RKO (cell line): Measurements from ENCODE around the gene TM4SF5.

Source experiments
- DNase-seq: peaks from one replicate; pipeline ENCODE4 v3.0.0-alpha.2; 2016; ENCODE audit warnings: low spot score

Gene TM4SF5

GRCh38 chr17:4771519-4772234 is at the start of gene TM4SF5:
Gene TM4SF5, plus strand, starts transcription at chr17:4771886. Its CDS starts 37 bp downstream, at chr17:4771923.
- DNase-seq, result no peak

DNA sequence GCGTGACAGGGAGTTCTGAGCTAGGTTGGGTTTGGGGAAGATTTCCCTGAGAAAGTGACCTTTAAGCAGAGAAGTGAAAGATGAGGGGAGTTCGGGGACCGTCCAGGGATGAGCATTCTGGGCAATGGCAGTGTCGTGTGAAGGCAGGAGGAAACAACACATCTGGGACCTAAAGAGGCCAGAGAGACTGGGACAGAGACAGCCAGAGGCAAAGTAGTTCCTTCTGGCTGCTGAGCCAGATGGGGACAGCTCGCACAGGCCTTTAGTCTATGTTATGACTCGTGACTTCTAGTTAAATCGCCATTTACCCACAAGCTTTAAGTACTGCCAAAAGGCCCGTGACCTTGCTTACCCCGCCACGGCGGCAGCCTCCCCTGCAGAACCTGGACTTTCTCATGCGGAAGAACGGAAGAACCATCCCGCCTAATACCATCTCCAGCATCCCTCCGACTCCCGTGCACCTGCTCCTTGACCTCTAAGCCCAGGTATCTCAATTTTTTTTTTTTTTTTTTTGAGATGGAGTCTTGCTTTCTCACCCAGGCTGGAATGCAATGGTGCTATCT is 48.9 kb upstream of the TM4SF5 start:
- peak; percentile 27 for DNase-seq

DNA sequence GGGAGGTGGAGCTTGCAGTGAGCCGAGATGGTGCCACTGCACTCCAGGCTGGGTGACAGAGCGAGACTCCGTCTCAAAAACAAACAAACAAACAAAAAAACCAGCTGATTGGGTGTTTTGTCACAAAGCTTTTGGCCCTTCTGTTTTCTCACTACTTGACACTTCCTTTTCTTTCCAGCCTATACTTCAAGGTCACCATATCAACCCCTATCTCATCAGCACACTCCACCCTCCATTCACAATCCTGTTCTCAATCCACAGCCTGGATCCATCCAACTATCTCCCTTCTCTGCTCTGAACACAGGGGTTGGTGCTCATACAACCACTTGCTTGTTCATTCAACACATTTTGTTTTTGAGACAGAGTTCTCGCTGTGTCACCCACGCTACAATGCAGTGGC is 47.0 kb upstream of the TM4SF5 start:
- DNase-seq, result no peak

DNA sequence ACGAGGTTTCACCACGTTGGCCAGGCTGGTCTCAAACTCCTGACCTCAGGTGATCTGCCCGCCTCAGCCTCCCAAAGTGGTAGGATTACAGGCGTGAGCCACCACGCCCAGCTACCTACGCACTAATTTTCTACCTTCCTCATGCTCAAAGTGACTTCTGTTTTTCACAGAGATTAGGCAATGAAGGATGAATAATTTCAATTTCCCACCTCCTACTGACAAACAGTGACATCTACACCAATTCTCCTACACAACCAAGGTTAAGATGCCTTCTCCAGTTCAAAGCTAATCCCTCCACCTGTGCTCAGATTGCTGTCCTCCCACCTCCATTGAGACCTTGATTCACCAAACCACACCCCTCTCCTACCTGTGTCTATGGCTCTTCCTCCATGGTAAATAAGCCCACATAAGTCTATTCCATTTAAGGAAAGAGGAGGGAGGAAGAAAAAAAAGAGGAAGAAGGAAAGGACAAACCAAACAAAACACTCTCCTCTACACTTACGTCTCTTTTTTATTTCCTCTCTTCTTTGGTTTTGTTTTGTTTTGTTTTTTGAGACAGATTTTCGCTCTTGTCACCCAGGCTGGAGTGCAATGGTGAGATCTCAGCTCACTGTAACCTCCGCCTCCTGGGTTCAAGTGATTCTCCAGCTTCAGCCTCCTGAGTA is 45.9 kb upstream of the TM4SF5 start:
- DNase-seq, result no peak

DNA sequence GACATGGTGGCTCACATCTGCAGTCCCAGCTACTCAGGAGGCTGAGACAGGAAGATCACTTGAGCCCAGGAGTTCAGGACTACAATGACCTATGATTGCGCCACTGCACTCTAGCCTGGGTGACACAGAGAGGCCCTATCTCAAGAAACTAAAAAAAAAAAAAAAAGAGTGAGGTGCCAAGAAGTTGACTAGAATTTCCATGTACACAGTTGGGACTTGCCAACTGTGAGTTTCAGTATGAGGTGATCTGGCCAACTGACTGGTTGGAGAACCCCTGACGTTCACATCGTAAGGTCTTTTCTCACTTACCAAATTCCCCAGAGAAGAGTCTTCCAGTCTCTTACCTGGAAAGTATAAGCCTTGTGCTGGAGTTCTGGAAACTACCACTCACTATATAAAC is 43.6 kb upstream of the TM4SF5 start:
- no peak for DNase-seq

DNA sequence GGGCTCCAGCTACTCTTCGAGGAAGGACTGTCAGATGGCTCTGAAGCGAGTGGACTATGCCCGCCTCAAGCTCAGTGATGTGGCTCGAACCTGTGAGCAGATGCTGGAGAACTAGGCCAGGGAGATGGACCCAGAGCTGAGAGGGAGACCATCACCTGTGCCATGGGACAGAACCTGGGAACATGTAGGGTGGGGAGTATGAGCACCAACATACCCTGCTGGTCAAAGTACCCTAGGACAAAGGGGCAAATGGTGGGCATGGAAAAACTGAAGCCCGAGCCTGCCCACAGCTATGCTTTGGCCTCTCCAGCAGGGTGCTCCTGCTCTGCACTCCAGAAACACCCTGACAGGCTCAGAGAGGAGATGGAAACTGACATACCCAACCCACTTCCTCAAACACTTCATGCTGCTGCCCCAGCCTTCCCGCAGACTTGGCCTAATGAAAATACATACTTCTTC is 38.6 kb upstream of the TM4SF5 start:
- DNase-seq, result no peak

- no peak for DNase-seq
These were observed 36.7 kb upstream of the TM4SF5 start for GRCh38 chr17:4734857-4735475.

- no peak for DNase-seq
These were observed 35.6 kb upstream of the TM4SF5 start for GRCh38 chr17:4735876-4736651.

DNA sequence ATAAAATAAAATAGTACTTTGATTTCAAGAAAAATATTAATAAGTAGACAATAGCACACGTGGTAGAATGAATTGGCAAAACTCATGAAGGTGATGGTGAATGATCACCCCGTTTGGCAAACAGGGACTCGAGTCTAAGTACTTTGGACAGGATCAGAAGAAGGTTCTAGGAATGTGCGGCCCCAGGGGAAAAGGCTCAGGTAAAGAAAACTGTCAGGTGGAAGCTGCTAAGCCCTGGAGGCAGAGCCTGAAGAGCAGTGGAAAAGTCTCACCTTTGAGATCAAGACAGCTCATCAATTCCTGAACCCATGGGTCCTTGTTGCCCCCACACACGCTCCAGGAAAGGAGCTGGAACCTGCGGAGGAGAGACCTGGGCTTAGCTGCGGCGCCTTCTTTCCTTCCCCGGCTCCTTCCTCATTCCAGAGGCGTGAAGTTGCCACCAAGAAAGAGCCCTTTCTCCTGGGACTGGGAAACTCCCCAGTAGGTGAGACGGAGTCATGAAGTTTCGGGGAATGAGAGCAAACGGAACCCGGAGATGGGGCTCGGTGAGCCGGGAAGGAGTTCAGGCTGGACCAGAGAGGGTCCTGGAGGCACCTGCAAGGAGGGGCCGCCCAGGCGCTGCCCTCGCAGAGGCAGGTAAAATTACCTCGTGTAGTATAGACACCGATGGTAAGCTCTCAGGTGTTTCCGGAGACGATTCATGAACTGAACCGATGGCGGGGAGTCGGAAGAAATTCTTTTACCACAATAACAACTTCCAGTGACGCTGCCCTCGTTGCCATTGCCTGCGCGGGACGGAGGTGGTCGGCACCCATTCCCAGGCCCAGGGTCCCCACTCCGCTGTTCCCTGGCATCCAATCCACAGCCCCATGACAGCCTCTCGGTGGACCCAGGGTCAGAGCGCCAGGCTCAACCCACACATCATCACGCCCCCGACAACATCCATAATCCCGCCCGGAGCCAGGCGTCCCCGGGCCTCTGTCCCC is 33.3 kb upstream of the TM4SF5 start:
- no peak for DNase-seq

- DNase-seq, result peak; percentile 39
These were observed 32.3 kb upstream of the TM4SF5 start, which contains the start of the genes CXCL16 and ZMYND15 for GRCh38 chr17:4739122-4740024. Gene CXCL16, minus strand, starts transcription at chr17:4739928. Its CDS starts 589 bp downstream, at chr17:4739339. Gene ZMYND15, plus strand, starts transcription at chr17:4739833. Its CDS starts 716 bp downstream, at chr17:4740549.

DNA sequence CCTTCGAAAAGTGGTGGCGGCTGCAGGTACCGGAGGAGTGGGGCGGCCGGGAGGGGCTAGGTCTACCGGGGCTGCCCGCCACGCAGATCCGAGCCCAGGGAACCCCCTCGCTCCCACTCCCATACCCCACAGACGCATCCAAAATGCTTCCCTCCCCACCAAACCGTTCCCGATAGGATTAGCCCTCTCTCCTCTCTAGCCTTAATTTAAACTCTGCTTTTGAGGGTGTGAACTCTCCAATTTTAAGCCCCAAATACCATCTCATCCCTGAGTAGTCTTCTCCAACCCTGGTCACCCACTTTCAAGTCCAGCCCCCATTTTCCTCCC is 31.7 kb upstream of the TM4SF5 start:
- no peak for DNase-seq

GRCh38 chr17:4740584-4740983 is 31.1 kb upstream of the TM4SF5 start:
- no peak for DNase-seq

- DNase-seq, result no peak
These were observed 30.1 kb upstream of the TM4SF5 start for GRCh38 chr17:4741544-4741943.

DNA sequence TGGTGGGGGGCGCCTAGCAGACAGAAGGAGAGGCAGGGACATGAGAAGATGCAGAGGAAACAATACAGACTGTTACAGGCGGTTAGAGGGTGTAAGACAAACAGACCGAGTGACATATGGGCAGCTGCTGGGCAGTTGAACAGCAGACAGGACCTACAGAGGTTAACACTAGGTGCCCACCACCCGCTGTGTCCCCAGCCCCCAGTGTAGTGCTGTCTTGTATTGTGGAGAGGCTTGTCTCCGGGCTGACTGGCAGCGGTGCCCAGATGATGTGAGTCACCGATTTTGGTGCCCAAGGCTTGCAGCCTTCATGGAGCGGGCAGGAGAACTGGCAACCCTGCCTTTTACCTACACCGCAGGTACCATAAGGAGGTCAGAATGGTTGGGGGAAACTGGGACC is 29.6 kb upstream of the TM4SF5 start:
- DNase-seq, result no peak

GRCh38 chr17:4742629-4743028 is 29.1 kb upstream of the TM4SF5 start:
- DNase-seq, result no peak

GRCh38 chr17:4743216-4743615 is 28.5 kb upstream of the TM4SF5 start:
- no peak for DNase-seq

GRCh38 chr17:4743898-4744297 is 27.8 kb upstream of the TM4SF5 start:
- DNase-seq, result no peak

- DNase-seq, result no peak
These were observed 26.4 kb upstream of the TM4SF5 start for GRCh38 chr17:4744999-4745969.

DNA sequence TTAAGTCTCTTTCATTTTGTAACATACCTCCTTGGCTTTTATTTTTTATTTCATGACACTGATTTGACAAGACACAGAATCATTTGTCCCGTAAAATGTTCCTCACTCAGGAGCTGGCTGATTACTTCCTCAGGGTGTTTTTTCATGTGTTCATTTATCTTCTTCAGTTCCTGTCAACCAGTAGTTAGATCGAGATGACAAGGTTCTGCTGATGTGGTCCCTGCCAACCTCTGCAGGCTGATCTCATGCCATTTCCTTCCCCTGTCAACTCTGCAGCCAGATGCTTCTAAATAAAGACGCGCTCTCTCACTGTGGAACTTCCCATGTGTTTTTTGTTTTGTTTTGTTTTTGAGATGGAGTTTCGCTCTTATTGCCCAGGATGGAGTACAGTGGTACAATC is 23.8 kb upstream of the TM4SF5 start:
- DNase-seq, result no peak
